ENCODE data around the gene TRIM2. TPM values are rescaled to one million over a fixed set of nuclear protein-coding genes. Genes with fewer than 3 reads are reported as not detected.

The TRIM2 gene
- total and polyA plus RNA-seq, 2 of the 8 experiments (the other 6 are each of a cell fraction or from before 2014, with no cell fraction given), result 34.0 to 59.8 TPM

DNA sequence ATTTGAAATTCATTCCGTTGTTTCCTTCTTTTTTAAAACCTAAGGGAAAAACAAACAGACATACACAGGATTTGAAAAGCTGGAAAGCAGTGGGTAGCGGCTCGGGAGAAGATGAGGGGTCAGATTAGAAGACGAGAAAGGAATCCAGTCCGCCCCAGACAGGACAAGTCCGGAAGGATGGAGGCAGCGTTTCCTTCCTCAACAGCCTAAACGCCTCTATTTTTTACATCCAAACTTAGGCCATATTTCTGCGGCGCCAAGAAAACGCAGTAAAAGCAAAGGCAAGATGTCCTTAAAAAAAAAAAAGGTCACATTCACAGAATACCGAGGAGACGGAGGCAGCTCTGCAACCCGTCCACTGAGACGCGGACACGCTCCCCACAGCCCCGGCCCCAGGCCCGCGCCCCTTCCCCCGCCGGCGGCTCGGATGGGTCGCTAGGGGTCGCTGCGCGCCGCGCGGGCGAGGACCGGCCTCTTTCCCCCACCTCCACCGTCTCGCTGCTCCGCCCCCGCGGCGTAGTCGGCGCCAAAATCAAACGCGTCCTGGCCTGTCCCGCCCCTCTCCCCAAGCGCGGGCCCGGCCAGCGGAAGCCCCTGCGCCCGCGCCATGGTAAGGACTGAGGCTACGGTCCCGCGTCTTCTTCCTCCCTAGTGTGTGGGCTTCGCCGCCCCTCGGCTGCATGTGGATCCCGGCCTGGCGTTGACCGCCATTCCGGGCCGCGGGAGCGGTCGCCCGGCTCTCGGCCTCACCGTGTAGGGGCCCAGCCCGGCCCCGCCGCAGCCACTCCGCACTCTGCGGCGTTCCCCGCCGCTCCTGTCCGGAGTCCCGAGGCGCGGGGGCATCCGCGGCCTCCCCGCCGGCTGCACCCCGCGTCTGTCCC lies 140.1 kb downstream of the TRIM2 start, which contains the start of gene MND1 (continued):
- TF ChIP-seq GABPA (IDR thresholded peaks at IDR 0.05; ENCODE audit: borderline replicate concordance, insufficient read depth, low read length), result peak; percentile 40; the same call in 1 of the 2 replicates
- no peak for TF ChIP-seq TCF12 (IDR thresholded peaks at IDR 0.05; ENCODE audit: low read depth, low read length)
- no peak for TF ChIP-seq CBX5 (IDR thresholded peaks at IDR 0.05; ENCODE audit: low read depth, low read length)
- no peak for TF ChIP-seq GTF2F1 (IDR thresholded peaks at IDR 0.05; ENCODE audit: borderline replicate concordance, low read depth, low read length)
- no peak for TF ChIP-seq USF2 (IDR thresholded peaks at IDR 0.05; ENCODE audit: low read length)
- TF ChIP-seq SRF (IDR thresholded peaks at IDR 0.05; ENCODE audit: low read depth, low read length), result no peak
- no peak for TF ChIP-seq SIX5 (IDR thresholded peaks at IDR 0.05; ENCODE audit: low read depth, low read length)
- TF ChIP-seq ASH2L (IDR thresholded peaks at IDR 0.05; ENCODE audit: low read length), result peak; percentile 96
- no peak for TF ChIP-seq SIN3A (conservative IDR thresholded peaks at IDR 0.05 in 1 of 2, IDR thresholded peaks at IDR 0.05 in 1 of 2; ENCODE audit: low read depth in 1 of 2, low read length in 2 of 2)
- TF ChIP-seq RXRA (IDR thresholded peaks at IDR 0.05; ENCODE audit: insufficient read depth, low read depth, low read length), result no peak
- no peak for TF ChIP-seq JUN (IDR thresholded peaks at IDR 0.05; ENCODE audit: low read depth, low read length)
- TF ChIP-seq, protein P1, sequence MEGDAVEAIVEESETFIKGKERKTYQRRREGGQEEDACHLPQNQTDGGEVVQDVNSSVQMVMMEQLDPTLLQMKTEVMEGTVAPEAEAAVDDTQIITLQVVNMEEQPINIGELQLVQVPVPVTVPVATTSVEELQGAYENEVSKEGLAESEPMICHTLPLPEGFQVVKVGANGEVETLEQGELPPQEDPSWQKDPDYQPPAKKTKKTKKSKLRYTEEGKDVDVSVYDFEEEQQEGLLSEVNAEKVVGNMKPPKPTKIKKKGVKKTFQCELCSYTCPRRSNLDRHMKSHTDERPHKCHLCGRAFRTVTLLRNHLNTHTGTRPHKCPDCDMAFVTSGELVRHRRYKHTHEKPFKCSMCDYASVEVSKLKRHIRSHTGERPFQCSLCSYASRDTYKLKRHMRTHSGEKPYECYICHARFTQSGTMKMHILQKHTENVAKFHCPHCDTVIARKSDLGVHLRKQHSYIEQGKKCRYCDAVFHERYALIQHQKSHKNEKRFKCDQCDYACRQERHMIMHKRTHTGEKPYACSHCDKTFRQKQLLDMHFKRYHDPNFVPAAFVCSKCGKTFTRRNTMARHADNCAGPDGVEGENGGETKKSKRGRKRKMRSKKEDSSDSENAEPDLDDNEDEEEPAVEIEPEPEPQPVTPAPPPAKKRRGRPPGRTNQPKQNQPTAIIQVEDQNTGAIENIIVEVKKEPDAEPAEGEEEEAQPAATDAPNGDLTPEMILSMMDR (IDR thresholded peaks at IDR 0.05; ENCODE audit: control extremely low read depth in 1 of 3, insufficient read depth in 1 of 3, low read depth in 1 of 3, low read length in 3 of 3), result peak; percentile 70 to 82 (median 76)
- TF ChIP-seq ATF3 (IDR thresholded peaks at IDR 0.05; ENCODE audit: insufficient read depth, low read depth, low read length), result no peak
- TF ChIP-seq TEAD4 (IDR thresholded peaks at IDR 0.05; ENCODE audit: low read depth, low read length), result no peak
- TF ChIP-seq POLR2AphosphoS5 (IDR thresholded peaks at IDR 0.05; ENCODE audit: low read depth, low read length), result peak; percentile 91
- no peak for TF ChIP-seq MAFK (IDR thresholded peaks at IDR 0.05; ENCODE audit: low read depth, low read length)
- no peak for TF ChIP-seq SUZ12 (IDR thresholded peaks at IDR 0.05; ENCODE audit: low read length)
